HG02938 (cell line): ENCODE data around the gene COQ9.
"Not testable (repeated sequence)": the region's sequence is repeated elsewhere in the genome, so short reads cannot be mapped to it uniquely, and the experiment has no call there.

Experiments used
- ATAC-seq: cut with Tn5 transposase; IDR thresholded peaks from one replicate; pipeline ENCODE4 v1.9.1; 2021; ENCODE audit warnings: mild to moderate bottlenecking, moderate library complexity; ENCODE audit not compliant: unreplicated experiment

The COQ9 gene

DNA sequence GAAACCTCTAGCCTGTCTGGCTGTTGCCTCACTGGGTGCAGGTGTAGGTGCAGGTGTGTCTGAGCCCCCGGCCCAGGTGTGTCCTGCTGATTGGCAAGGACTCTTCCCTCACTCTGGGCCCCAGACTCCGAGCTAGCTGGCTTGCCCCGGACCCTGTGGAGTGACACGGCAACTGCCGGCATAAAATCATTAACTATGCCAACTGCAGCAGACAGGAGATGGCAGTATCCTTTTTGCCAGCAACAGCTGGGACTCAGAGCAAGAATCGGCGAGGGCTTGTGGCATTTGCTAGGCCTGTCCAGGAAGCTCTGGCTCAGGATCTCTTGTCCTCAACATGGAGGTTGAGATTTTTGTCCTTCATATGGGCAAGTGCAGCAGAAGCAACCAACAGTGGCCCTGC, 20.9 kb upstream of the COQ9 start:
- no peak for ATAC-seq

DNA sequence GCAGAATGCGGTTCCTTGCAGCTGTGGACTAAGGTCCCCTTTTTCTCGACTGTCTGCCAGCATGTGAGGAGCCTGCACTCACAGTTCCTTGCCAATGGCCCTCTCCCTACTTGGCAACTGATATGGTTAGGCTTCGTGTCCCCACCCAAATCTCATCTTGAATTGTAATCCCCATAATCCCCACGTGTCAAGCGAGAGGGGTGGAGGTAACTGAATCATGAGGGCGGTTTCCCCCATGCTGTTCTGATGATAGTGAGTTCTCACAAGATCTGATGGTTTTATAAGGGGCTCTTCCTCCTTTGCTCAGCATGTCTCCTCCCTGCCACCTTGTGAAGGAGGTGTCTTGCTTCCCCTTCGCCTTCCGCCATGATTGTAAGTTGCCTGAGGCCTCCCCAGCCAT, 20.0 kb upstream of the COQ9 start:
- ATAC-seq: no peak

DNA sequence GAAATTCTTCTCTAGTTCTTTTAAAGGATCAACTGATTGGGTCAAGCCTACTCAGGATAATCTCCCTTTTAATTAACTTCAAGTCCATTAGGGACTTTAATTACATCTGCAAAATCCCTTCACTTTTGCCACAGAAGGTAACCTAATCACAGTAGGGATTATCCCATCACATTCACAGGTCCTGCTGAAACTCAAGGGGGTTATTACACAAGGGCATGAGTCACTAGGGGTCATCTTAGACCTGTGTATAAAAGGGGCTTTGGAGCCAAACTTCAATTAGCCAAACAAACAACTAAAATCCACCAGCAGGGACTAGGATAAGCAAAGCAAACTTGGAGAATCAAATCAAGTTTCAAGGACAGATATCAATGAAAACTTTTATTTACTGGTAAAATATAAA, 19.5 kb upstream of the COQ9 start:
- no peak for ATAC-seq

DNA sequence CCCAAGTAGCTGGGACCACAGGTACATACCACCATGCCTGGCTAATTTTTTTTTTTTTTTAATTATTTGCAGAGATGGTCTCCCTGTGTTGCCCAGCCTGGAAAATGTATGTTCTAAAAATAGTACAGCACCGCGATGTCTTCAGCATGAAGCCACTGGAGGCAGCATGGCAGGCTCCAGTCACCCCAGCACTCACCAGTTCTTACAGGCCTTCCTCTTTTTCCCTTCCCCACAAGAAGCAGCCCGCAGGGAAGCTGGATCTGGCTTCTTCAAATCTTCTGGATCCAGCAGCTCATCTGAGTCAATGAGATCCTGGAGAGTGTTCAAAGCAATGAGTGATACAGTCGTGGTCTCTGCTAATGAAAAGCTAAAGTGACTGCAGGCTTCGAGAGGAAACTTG, 16.3 kb upstream of the COQ9 start:
- no peak for ATAC-seq

DNA sequence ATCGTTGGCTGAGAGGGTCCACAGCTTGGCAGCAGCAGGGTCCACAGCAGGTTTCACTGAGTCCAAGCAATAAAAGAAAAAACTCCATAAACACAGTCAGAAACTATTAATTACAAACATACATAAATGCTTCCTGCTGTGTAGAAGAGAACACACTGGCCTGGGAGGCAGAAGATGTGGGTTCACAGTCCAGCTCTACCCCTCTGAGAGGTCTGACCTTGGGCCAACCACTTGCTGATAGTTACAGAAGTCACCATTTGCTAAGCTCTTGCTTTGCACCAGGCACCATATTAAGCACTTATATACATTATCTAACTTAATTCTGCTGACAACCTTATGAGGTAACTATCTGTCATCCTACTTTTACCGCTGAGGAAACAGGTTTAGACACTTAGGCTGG, 14.8 kb upstream of the COQ9 start:
- no peak for ATAC-seq

DNA sequence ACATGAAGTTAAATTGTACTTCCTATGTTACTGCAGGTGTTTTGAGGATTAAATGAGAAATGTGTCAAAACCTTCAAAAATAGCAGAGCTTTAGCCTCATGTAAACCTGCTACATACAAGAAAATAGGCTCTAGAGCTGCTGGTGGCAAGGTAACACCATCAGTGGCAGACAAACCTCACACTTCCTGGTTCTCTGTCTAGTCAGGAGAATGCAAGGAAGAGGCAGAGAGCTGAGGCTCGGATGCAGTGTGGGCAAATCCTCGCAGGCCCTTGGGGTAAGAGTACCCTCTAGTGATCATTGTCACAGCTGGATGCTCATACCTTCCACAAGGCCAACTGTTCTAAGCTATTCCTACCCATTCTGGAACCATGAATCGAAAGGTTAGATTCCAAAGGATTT, 14.3 kb upstream of the COQ9 start:
- ATAC-seq: no peak

DNA sequence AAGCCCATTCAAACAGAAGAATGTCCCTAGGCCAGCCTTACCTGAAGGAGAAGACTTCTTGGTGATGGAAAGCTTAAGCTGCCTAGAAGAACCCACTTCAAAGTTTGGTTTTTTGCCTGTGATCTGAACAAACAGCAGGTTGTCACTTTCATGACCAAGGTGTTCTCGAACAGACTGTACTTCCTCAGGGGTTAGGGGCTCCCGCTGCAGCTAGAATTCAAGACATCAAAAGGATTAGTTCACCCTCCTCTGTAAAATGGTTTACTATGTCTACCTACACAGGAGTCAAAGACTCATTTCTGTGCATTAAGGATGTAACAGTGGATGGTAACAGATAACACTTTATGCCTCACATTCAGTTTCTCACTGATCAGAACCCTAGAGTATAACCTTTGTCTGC, 13.3 kb upstream of the COQ9 start:
- ATAC-seq: no peak

DNA sequence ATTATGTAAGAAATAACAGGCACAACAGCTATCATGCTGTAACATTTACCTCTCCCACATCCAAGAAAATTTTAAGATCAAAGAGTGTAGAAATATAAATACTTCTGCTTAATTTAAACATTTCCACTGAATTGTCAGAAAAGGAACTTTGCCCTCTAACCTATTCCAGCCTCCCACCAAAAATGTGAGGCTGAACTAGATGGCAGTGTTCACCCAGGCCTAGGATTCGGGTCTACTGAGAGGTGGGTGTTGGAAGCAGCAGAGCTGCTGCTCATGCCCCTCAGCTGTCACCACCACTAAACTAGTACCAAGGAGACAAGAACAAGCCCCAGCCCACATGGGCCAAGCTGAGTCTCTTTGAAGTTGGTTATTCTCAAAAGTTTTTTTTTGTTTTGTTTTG, 11.4 kb upstream of the COQ9 start:
- no peak for ATAC-seq

DNA sequence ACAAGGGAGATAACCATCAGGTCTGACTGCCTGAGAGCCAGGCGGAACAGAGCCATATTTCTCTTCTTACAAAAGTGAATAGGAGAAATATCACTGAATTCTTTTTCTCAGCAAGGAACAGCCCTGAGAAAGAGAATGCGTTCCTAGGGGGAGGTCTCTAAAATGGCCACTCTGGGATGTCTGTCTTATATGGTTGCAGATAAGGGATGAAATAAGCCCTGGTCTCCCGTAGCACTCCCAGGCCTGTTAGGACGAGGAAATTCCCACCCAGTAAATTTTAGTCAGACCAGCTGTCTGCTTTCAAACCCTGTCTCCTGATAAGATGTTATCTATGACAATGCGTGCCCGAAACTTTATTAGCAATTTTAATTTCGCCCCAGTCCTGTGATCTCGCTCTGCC, 7.3 kb upstream of the COQ9 start:
- ATAC-seq: not testable (repeated sequence)

DNA sequence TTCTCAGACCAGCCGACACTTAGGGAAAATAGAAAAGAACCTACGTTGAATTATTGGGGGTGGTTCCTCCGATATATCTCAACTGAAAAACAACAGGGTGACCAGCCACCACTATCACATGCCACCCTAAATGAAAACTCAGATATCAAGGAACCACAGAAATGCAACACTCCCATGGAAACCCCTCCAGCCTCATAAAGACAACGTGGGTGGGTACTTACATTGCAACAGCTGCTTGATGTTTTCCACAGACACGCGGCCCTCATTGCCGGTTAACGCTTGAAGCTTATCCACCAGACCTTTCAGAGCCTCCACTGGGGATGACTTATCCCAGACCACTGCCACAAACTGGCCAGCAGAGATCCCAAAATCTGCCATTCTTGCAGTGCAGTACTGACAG, 6.7 kb upstream of the COQ9 start:
- ATAC-seq: not testable (repeated sequence)

DNA sequence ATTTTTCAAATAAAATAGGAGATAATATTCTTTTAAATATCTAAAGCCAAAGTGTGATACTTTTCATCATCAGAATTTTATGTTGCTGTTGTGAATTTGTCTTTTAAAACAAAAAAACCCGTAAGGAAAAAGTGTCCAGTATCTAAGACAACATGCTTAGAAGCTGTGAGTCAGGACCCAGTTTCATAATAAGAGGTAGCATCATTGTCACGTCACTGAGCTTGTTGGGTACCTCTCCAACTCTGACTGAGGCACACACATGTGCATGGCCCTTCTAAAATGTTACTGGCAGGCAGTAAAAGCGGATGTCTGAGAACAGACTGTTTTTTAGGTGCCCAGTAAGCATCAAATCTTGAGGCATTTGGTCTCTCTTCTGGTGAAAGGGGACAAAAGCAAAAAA, 2.6 kb upstream of the COQ9 start:
- ATAC-seq: no peak

DNA sequence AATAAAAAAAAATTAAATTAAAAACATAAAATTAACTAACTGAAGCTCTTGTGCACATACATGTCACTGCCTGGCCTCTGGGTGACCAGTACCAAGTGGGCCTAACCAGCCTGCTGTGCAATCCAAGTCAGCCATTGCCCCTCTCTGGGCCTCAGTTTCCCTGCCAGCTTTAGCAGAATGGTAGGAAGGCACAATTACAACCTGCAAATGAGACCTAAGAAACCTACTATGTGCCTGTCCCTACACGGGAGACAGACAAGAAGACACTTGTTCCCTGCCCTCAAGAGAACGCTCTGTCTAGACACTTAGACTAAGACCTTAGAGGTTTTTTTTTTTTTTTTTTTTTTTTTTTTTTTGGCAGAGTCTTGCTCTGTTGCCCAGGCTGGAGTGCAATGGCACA, 1.8 kb upstream of the COQ9 start:
- ATAC-seq: no peak

DNA sequence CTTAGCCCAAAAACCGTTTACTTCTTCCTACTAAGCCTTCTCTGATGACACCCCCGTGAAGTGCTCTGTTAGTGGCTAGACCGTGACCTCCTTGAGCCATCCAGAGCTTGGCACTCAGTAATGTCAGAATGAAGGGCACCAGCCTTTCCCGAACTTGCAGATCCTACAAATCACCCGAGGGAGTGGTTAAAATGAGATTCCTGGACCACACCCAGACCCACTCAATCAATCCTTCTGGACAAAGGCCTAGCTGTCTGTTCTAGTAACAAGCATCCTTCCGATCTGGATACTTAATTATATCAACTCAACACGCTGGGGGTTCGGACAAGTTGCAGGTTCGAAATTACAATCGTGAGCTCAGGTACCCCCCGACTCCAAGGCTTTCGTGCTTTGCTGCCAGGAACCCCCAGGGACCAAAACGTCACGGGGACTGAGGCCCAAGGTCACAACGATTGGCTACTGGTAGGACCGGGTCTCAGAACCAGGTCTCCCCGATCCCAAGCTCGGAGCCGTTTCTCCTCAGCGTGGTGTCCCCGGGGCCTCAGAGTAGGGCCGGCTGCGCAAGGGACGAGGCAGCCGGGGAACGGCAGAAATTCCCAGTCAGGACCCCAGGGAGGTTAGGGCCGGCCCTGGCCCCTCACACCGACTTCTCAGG, 621 bp upstream of the COQ9 start:
- peak; percentile 39 for ATAC-seq

DNA sequence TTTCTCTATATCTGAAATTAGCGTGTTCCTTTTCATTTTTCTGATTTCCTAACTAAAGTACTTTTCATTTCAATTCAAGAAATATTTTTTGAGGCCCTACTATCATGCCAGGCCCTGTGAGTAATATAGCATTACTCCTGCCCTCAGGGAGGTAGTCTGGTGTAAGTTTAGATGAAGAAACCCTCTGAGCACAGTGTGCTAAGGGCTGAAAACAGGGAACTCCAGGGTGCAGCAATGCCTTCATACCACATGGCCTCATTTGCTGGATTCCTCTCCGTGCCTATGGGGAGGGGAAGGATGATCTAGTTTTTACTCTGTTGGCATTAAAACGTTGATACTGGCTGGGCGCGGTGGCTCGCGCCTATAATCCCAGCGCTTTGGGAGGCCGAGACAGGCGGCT, 4.7 kb downstream of the COQ9 start:
- ATAC-seq: no peak

DNA sequence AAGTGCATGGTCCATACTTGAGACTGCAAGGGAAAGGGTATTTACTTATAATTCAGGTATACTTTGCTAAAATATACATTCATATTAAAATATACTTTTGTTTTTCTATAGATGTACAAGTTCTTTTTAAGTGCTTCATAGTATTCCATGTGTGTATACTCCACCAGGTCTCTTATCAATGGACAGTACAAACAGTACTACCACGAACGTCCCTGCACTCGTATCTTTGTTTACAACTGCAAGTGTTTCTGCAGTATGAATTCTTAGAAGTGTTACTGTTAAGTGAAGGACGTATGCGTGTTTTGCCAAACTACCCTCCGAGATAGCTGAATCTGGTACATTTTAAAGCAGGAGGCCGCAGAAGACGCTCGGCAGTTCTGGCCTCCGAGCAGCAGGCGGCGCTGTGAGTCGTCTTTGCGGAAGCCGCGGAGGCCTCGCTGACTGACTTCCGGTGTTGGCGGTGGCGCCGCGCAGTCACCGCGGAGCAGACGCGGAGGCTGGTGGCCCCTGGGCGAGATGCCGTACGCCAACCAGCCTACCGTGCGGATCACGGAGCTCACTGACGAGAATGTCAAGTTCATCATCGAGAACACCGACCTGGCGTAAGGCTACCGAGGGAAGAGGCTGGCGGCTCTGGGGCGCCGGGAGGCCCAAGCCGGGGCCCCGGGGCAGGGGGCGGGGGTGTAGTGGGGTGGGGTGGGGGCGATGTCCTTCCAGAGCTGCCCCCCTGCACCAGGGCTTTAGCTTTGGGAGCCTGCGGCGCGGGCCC, 15.1 kb downstream of the COQ9 start, which contains the start of gene POLR2C:
Gene POLR2C, plus strand, starts transcription at position 471 of the 769 bp plus-strand sequence. Its CDS starts 46 bp downstream, at position 517.
- peak; percentile 79 for ATAC-seq

DNA sequence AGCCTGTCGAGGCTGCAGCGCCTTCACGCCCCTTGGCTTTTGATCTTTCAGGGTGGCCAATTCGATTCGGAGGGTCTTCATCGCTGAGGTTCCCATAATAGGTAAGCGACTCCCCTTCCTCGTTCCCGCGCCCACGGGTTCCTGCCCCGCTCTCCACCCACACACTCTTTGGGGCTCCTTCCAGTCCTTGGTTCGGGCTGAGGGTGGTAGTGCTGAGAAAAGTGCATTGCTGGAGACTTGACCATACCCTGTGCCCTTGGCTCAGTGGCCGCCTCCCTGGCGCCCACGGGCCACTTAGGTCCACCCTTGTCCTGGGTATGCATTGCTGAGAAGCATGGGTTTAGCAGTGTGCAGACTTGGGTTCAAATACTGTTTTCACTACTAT, 15.7 kb downstream of the COQ9 start:
- ATAC-seq: no peak

DNA sequence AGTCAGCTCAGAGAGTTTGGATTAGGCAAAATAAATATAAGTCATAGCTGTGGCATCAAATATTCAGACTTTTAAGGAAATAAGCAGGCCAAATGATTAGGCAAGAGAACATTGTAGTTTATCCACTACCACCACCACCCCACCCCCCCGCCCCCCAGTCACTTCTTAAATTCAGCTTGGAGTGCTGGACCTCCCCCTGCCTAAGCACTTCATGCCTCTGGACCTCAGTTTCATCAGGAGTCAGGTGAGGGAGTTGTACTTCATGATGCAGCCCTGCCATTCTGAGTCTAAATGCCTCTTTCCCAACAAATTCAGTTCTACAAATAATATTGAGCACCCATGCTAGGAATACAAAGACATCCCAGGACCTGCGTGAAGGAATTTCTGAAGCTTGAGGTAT, 17.2 kb downstream of the COQ9 start:
- no peak for ATAC-seq

DNA sequence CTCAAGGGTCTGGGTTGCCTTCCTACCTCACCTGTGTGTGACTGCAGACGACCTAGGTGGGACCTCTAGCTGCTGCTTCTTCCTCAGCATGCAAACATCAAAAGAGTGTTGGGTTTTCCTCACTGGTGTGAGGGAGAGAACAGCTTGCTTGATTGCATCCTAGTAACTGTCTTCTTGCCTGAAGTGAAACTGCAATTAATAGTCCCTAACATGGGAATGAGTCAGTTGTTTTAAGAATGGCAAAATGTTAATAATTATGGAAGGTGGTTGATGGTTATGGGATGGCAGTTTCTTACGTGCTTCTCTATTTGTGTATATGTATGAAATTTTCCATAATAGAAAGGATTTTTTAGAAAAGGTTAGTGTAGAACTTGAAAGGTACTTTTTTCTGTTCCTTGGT, 21.1 kb downstream of the COQ9 start:
- no peak for ATAC-seq

DNA sequence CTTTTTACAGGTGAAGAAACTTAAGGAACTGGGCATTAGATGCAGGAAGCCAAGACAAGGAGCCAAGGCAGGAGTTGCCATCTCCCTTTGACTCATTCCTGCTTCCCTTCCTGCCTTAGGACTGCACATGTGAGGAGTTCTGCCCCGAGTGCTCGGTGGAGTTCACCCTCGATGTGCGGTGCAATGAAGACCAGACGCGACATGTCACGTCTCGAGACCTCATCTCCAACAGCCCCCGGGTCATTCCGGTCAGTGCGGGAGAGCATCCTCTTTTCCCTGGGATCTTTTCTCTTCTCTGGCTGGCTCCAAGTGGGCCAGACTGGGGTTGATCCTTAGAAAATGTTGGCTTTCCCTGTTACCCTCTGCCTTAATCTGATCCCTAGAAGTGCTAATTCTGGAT, 21.8 kb downstream of the COQ9 start:
- no peak for ATAC-seq

DNA sequence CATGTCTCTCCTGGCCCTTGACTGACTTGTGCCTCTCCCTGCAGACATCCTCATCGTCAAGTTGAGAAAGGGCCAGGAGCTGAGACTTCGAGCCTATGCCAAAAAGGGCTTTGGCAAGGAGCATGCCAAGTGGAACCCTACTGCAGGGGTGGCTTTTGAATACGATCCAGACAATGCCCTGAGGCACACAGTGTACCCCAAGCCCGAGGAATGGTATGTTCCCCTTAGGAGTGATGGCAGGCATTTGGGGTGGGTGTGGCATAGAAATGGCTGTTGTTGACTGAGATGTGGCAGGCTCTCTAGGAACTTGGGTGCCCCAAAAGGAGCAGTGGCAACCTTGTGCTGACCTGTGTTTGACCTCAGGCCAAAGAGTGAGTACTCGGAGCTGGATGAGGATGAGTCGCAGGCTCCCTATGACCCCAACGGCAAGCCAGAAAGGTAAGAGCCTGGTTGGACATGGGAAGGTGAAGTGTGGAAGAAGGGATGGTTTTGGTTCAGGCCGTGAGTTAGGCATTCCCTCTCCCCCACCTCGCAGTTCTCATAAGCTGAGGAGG, 22.7 kb downstream of the COQ9 start:
- no peak for ATAC-seq

DNA sequence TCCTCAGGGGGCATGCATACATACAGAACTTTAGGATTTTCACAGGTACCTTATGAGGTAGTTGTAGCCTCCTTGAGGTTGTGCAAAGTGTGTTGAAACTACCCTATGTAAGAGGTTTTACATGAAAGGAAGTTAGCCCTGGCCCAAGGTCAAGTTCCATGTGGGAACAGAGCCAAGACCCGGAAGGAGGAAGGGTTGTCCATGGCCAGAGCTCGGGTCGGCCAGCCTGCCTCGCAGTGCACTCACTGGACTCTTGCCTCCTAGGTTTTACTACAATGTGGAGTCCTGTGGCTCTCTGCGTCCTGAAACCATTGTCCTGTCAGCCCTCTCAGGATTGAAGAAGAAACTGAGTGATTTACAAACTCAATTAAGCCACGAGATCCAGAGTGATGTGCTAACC, 23.4 kb downstream of the COQ9 start:
- no peak for ATAC-seq

DNA sequence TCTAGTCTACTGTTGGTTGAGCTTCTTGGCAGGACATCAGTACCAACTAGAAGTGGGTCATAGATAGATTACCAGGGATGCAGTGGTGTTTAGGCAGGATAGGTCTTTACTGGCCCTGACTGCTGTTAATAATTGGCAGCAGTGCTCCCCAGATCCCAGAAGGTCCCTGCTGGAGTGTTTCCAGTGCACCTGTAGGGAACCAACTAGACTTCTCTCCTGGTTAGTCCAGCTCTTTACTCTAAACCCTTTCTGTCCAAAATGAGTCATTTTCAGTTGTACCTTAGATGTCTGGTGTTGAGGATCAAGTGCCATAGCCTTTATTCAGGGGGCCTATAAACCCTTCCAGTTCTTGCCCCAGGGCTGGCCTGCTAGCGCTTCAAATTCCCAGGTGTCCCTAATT, 23.9 kb downstream of the COQ9 start:
- no peak for ATAC-seq
